DMS 273 (cell line): Measurements from ENCODE around the gene GRM2.
"Not testable (repeated sequence)": the region's sequence is repeated elsewhere in the genome, so short reads cannot be mapped to it uniquely, and the experiment has no call there.

Experiments used
- DNase-seq: peaks from one replicate; lab custom pipeline; 2025; ENCODE audit not compliant: unreplicated experiment; lab: John Stamatoyannopoulos, UW

GRM2 gene

GRCh38 chr3:51721062-51721745, 14.3 kb downstream of the GRM2 start:
- no peak for DNase-seq

GRCh38 chr3:51722362-51722761, 15.5 kb downstream of the GRM2 start:
- DNase-seq = peak; percentile 26

GRCh38 chr3:51727500-51727899, 20.6 kb downstream of the GRM2 start:
- no peak for DNase-seq

GRCh38 chr3:51729042-51729633, 22.3 kb downstream of the GRM2 start:
- DNase-seq = no peak

GRCh38 chr3:51733859-51734571, 27.1 kb downstream of the GRM2 start:
- no peak for DNase-seq

GRCh38 chr3:51734572-51734907, 27.7 kb downstream of the GRM2 start:
- no peak for DNase-seq

- no peak for DNase-seq
Measured at GRCh38 chr3:51735039-51735438, 28.2 kb downstream of the GRM2 start.

GRCh38 chr3:51735950-51736349, 29.1 kb downstream of the GRM2 start:
- no peak for DNase-seq

- DNase-seq = no peak
Measured at GRCh38 chr3:51739110-51739509, 32.2 kb downstream of the GRM2 start.

- DNase-seq = not testable (repeated sequence)
Measured at GRCh38 chr3:51742320-51742719, 35.5 kb downstream of the GRM2 start.

- not testable (repeated sequence) for DNase-seq
Measured at GRCh38 chr3:51742978-51743377, 36.1 kb downstream of the GRM2 start.

- no peak for DNase-seq
Measured at GRCh38 chr3:51747840-51748239, 41.0 kb downstream of the GRM2 start.

- DNase-seq = peak; percentile 2
Measured at GRCh38 chr3:51748327-51748726, 41.5 kb downstream of the GRM2 start.

- DNase-seq = no peak
Measured at GRCh38 chr3:51750878-51751277, 44.0 kb downstream of the GRM2 start.

- no peak for DNase-seq
Measured at GRCh38 chr3:51751287-51751686, 44.4 kb downstream of the GRM2 start.

GRCh38 chr3:51753763-51754750, 47.2 kb downstream of the GRM2 start:
- DNase-seq = not testable (repeated sequence)

- no peak for DNase-seq
Measured at GRCh38 chr3:51759203-51759602, 52.3 kb downstream of the GRM2 start.
